ENCODE data around the gene CYP4F22.

DNA sequence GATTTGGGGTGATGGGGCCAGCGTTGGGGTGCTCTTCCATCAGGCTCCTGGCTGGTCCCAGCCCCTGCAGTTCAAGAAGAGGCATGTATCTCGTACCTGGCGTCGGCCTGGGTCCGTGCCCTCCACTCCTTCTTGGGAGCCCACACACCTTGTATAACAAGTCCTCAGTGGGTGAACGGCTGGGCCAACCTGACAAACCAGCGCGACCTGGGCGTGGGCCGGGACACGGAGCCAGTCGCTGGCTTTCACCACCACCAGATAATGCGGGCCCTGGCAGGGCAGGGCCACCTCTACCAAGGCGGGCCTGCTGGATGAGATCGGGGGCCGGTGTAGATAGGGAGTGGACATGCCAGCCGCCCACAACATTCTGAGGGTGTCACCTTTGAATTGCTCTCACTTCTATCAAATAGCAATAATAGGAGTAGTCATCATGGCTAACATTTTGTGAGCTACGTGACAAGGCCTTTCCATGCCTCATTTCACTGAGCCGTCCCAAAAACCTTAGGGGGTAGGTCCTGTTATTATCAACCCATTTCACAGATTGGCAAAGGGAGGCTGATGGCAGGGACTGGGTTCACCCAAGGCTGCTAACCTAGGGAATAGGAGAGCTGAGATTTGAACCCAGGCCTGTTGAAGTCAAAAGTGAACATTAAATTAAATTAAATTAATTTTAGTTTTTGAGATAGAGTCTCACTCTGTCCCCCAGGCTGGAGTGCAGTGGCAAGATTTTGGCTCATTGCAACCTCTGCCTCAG lies 3.5 kb downstream of the CYP4F22 start:
- TF ChIP-seq, protein P1, sequence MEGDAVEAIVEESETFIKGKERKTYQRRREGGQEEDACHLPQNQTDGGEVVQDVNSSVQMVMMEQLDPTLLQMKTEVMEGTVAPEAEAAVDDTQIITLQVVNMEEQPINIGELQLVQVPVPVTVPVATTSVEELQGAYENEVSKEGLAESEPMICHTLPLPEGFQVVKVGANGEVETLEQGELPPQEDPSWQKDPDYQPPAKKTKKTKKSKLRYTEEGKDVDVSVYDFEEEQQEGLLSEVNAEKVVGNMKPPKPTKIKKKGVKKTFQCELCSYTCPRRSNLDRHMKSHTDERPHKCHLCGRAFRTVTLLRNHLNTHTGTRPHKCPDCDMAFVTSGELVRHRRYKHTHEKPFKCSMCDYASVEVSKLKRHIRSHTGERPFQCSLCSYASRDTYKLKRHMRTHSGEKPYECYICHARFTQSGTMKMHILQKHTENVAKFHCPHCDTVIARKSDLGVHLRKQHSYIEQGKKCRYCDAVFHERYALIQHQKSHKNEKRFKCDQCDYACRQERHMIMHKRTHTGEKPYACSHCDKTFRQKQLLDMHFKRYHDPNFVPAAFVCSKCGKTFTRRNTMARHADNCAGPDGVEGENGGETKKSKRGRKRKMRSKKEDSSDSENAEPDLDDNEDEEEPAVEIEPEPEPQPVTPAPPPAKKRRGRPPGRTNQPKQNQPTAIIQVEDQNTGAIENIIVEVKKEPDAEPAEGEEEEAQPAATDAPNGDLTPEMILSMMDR (IDR thresholded peaks at IDR 0.05): no peak
- TF ChIP-seq POLR2A (IDR thresholded peaks at IDR 0.05): no peak

Measured in tibial nerve (tissue), 3 donors.